ENCODE measurements around the gene ZNF891.
A peak's percentile ranks its signal among the peaks of the same experiment; 100 is the strongest.

The ZNF891 gene
- 15.6 to 31.8 reads per million in 2 donors for total RNA-seq

DNA sequence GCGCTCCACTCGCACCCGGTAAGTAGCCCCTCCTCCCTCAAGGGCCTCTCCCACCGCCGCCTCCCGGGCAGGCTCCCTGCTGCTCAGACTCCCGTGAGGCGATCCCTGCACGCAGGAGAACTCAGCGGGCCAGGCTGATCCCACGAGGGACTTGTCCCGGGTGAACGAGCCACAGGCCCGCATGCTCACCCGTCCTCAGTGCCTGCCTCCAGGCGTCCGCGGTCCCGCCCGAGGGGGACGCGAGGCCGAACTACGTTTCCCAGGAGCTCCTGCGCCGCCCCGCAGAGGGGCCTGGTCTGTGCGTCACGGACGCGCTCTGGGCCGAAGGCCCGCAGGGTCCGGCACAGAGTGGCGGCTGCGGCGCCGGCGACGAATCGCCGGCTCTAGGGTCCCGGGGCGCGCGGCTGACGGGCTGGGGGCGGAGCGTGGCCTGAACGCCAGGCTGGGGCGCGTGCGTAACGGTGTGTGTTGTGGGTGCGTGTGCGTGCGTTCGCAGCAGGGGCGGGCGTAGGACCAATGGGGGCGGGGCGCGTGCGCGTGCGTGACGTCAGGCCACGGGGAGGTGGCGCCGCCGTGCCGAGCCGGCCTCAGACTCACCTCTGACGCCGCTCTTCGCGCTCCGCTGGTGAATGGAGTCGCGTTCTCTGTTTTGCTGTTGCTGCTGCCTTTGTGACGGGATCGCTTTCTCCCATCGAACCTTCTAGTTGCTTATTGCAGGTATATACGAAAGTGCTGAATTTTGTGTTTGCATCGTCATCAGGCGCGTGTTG lies at the start of gene ZNF891, which contains the start of gene ZNF10:
Gene ZNF891, minus strand, starts transcription at position 237 of the 770 bp plus-strand sequence. CDS start 8,356 bp downstream, outside the sequence.
Gene ZNF10, plus strand, starts transcription at position 590 of the 770 bp plus-strand sequence. CDS start 13,866 bp downstream, outside the sequence.
- peak; percentile 91 to 98 (median 94) for DNase-seq

DNA sequence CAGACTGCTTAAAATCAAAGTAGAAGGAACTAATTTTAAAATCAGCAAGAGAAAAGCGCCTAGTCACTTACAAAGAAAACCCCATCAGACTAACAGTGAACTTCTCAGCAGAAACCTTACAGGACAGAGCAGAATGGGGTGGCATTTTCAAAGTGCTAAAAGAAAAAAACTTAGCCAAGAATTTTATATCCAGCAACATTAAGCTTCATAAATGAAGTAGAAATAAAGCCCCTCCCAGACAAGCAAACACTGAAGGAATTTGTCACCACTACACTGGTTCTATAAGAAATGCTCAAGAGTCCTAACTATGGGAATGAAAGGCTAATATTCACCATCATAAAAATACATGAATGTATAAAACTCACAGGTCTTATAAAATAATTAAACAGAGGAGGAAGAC lies 44.8 kb upstream of the ZNF891 start:
- DNase-seq: no peak

DNA sequence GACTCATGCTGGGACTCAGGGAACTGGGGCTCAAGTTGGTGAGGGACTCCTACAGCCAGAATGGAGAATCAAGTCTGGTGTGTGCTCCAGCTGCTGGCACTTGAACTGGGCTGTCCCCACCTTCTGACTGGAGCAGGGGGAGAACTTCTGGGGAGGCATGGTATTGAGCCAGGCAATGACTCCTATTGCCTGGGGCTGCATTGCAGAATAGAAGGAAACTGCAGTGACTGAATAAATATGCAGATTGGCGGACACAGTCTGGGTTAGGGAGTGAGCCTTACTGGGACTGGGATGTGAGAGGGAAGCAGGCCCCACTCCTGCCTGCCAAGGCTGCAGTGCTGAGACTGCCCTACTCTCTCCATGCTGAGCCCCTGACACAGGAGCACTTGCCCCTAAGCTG lies 42.4 kb upstream of the ZNF891 start:
- DNase-seq: no peak

DNA sequence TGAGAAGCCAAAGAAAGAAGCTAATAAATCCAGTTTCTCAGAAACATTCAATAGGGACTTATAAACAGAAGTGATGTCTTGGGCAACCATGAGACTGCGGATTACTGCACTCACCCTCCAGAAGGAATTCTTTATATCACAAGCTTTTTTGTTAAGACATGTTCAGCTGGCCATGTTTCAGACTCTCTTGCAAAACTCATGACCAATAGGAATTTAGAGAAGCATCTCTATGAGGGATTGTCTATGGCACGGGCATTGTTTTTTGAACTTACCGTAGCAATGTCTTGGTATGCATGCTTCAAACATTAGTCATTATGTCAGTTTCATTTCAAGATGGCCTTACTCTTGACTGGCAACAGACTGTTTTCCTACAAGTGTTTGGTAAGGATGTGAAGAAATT lies 35.7 kb upstream of the ZNF891 start:
- DNase-seq: no peak

DNA sequence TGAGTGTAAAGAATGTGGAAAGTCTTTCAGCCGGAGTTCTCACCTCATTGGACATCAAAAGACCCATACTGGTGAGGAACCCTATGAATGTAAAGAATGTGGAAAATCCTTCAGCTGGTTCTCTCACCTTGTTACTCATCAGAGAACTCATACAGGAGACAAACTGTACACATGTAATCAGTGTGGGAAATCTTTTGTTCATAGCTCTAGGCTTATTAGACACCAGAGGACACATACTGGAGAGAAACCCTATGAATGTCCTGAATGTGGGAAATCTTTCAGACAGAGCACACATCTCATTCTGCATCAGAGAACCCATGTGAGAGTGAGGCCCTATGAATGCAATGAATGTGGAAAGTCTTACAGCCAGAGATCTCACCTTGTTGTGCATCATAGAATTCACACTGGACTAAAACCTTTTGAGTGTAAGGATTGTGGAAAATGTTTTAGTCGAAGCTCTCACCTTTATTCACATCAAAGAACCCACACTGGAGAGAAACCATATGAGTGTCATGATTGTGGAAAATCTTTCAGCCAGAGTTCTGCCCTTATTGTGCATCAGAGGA lies 26.1 kb upstream of the ZNF891 start:
- no peak for DNase-seq

DNA sequence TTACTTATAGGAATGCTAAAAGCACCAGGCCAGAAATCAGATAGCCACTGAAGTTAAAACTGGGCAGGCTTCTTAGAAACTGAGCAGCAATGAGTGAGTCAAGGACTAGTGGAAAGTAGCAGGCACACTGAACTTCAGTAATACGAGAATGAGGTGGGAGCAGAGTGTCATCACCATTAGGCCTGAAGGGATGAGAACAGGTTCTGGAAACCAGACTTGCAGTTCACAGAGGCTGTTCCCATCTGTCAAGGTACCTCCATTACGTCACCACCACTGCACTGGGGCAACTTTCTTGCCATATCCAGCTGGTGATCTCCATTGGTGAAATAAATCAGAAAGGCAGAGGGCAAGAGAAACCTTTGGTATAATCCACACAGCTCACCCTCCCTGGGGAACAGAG lies 15.9 kb upstream of the ZNF891 start:
- no peak for DNase-seq

DNA sequence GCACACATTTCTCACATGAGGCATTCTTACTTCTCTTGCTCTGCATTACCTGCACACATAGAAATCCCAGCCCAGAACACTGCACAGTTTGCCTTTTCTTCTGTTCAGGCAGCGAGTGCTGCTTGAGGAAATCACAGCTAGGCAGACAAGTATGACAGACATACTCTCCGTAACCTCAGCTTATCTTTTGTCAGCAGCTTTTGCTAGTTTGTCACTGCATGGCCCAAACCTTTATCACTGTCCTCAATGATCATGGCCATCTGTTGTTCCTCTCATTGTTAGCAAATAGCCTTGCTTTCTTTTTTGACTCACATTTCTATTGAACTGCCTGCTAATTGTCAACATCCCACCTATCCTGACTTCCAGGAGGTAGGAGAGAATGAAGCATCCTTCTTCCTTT lies 5.7 kb upstream of the ZNF891 start:
- no peak for DNase-seq

DNA sequence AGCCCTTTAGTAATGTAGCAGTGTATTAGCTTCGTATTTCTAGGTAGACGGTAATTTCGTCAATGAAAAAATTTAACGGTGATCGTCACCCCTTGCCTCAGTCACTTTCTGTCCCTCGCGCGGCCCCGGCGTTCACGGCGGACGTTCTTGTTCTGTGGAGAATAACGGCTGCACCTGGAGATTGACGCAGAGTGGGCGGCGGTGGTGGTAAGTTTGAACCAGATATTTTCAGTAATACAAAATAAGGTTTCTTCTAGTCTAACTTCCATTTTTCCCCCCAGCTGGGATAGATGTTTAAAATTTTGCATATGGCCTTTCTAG lies 694 bp upstream of the ZNF891 start:
- DNase-seq: peak in 2 of 5 experiments; percentile 14 to 43

DNA sequence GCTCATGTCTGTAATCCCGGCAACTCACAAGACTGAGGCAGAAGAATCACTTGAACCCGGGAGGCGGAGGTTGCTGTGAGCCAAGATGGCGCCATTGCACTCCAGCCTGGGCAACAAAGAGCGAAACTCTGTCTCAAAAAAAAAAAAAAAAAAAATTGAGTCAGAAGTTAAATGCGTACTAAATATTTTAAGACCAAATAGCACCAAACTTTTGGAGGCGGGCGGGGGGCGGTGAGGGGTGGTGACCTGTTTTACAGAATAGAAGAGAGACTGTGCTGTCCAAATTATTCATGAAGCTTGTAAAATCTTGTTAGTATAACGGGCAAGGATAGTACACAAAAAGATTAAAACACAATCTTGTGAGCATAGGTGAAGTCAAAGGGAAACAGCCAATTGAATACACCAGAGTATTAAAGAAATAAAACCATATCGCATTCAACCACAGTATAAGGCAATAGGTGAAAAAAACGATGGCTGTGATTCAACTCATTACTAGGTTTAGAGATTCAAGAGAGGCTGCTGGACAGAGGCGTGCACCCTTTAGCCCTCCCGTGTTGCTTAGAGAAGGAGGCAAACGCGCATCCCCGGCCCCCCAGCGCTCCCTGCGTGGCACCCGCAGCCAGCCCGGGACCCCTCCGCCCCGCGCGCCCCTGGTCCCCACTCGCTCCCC lies 571 bp downstream of the ZNF891 start:
- no peak for DNase-seq

DNA sequence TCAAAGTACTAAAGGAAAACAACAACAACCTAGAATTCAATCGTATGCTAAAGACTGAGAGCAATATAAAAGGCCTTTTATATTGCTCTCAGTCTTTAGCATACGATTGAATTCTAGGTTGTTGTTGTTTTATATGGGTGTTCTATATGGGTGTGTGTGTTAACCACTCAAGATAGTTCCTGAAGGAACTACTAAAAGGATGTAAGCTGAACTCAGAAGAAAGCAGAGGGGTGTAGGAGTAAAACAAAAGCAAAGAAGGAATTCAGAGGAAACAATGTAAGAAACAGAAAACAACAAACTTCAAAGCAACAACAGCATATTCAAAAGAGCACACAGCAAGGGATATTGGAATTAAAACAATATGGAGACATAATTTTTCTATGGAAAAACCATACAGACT lies 5.4 kb downstream of the ZNF891 start:
- no peak for DNase-seq

DNA sequence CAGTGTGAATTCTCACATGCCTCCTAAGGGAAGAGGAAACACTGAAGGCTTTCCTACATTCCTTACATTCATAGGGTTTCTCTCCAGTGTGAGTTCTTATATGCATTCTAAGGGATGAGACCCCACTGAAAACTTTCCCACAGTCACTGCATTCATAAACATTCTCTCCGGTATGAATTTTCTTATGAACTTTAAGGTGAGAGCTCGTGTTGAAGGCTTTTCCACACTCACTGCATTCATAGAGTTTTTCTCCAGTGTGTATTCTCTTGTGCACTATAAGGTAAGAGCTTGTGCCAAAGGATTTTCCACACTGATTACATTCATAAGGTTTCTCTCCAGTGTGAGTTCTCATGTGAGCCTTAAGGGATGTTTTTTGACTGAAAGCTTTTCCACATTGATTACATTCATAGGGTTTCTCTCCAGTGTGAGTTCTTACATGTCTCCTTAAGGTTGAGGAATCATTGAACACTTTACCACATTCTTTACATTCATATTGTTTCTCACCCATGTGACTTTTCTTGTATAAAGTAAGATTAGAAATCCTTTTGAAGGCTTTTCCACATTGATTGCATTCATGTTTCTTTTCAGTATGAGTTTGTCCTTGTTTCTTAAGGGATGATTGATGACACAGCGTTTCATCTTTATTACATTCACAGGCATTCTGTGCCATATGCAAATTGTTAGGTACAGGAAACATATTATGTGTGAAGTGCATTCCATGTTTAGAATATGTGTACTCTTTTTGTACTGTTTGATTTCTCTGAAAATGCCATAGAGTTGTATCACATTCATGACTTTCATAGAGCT lies 9.5 kb downstream of the ZNF891 start:
- DNase-seq: no peak

DNA sequence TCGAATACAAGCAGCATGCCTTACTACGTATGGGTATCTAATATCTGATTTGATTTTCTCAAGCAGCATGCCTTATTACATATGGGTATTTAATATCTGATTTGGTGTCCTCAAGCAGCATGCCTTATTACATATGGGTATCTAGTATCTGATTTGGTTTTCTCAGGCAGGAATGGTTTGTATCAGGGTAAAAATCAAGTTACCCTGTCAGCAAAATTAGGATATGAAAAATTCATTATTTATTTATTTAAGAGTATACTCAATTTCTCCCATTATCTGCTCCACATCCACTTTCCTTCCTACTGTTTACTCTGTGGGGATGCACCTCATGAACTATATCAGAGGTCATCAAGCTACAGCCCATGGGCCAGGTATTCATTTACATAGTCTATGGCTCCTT lies 21.9 kb downstream of the ZNF891 start:
- DNase-seq: no peak

DNA sequence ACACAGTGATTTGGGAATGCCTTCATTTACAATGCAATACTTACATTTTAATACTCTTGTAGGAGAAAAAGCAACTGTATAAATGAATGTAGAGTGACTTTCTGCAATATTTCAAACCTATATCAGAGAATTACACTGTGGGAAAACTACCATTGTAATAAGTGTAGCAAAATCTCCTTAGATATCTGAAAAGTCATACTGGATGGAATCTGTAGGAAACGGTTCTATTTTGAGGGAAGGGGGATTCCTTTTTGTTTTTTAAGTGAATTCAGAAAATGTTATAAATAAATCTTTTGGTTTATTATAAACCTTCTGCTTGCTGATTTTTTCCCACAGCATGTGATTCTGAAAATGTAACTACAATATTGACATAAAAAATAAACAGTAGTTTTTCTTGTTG lies 23.0 kb downstream of the ZNF891 start:
- DNase-seq: no peak

DNA sequence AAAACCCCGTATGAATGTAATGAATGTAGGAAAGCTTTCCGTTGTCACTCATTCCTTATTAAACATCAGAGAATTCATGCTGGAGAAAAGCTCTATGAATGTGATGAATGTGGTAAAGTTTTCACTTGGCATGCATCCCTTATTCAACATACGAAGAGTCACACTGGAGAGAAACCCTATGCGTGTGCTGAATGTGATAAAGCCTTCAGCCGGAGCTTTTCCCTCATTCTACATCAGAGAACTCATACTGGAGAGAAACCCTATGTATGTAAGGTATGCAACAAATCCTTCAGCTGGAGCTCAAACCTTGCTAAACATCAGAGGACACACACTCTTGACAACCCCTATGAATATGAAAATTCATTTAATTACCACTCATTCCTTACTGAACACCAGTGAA lies 23.8 kb downstream of the ZNF891 start:
- DNase-seq: peak in 1 of 5 experiments; percentile 4

DNA sequence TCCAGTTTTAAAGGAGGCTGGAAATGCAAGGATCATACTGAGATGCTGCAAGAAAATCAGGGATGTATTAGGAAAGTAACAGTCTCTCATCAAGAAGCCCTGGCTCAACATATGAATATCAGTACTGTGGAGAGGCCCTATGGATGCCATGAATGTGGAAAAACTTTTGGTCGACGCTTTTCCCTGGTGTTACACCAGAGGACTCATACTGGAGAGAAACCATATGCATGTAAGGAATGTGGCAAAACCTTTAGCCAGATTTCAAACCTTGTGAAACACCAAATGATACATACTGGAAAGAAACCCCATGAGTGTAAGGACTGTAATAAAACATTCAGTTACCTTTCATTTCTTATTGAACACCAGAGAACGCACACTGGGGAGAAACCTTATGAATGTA lies 24.5 kb downstream of the ZNF891 start:
- no peak for DNase-seq

DNA sequence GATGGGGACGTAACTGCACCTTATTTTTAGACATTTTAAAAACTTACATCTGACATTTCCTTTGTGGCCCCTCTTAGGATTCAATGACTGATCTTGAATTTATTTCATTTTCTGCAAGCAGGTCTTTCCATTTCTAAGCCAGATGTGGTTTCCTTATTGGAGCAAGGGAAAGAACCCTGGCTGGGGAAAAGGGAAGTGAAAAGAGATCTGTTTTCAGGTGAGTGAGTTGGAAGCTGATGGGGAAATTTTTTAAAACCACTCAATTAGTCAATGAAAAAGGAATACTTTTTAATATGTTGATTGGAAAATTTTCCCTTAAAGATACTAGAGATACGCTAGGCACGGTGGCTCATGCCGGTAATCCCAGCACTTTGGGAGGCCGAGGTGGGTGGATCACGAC lies 46.7 kb downstream of the ZNF891 start:
- no peak for DNase-seq

DNA sequence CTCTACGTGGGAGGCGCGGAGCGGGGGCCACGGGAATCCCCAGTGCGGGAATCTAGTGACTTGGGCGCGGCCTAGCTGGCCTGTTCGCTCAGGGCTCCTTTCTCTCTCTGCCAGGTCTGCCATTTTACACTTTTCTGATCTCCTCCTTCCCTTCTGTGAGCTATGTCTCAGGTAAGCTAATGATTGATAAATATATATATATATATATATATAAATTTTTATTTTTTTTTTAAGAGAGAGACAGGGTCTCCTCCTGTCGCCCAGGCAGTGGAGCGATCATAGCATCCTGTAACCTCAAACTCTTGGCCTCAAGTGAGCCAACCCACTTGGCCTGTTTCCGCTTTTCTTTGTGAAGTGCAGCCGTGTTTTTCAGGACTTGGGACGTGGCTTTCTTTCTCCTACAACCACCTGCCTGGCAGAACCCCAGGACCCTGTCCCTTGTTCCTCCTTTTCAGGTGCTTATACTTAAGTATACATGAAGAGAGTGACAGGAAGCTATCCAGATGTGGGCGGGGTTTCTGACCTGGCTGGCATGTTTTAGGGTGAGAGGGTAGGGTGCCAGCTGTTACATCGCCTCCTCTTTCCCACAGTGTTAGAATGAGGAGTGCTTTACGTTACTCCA lies 48.8 kb downstream of the ZNF891 start:
- DNase-seq: no peak

DNA sequence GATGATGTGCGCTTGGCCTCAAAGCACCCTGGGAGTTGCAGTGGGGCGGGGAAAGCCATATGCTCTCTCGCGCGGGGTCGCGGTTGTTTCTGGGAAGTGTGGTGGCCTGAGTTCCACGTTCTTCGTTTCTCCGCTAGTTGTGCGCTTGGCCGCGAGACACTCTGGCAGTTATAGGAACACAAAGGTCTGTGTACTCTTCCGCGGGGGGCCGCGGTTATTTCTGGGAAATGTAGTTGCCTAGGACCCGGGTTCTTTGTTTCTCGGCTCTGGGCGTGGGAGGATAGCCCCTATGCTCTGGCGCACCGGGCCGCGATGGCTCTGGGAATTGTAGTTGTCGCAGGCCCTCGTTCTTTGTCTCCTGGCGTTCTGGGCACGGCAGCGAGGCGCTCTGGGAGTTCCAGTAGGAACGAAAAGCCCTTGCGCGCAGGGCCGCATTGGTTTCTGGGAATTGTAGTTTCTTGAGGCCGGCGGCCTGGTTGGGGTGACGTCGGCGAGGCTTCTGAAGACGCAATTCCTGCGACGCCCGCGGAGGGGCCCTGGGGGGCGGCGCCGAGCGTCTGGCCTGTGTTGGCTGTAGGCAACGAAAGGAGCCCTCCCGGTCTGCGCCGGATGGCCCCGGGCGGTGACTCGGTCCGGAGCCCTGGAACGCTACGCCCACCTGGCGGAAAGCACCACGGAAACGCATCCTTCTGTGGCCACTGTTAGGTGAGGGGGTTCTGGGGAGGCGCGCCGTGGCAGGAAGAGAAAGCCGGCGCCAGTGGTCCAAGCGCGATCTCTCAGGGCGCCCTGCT lies 49.5 kb downstream of the ZNF891 start, which contains the start of gene ZNF140:
Gene ZNF140, plus strand, starts transcription at position 556 of the 791 bp plus-strand sequence. CDS start 398 bp downstream, outside the sequence.
- DNase-seq: peak; percentile 85 to 98 (median 93)

DNA sequence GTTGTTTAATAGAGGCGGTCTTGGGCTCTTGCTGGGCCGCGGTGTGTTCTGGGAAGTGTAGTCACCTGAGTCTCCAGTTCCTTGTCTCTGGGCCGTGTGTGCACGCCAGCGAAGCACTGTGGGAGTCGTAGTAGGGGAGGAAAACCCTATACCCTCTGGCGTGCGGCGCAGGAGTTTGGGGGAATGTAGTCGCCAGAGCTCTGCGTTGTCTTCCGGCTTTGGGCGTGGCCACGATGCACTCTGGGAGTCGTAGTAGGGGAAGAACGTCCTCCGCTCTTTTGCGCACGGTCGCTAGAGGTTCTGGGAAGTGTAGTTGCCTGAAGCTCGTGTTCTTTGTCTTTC lies 50.1 kb downstream of the ZNF891 start:
- DNase-seq: peak; percentile 83 to 100 (median 95)

DNA sequence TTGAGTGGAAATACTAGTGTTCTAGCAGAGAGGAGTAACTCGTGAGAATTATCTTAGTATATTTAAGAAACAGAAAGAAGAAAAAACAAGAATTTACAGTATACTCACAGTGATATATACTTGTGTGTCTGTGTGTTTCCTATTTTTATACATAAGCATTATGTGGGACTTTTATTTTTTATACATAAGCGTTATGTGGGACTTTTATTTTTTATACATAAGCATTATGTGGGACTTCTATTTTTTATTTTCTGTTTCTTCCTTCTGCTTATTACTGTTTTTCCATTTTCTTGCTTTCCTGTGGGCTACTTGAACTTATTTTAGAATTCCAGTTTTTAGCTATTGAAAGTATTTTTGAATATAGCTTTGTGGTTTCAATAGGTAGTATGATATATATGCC lies 56.2 kb downstream of the ZNF891 start:
- no peak for DNase-seq

DNA sequence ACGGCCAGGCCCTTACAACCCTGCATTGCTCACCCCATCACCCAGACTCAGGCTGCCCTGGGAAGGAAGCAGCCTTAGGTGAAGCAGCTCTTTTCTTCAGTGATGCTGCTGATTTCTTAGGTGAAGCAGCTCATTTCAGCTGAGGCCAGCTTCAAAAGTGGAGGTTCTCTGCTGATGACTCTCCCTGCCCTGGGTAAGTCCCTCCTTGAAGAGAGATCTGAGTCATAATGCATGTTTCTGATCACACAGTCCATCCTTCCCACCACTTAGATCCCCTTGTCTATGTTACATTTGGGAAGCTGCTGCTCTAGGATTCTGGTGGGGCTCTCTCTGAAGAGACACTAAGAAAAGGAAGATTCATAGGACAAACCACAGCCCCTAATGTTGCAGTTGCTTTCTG lies 66.5 kb downstream of the ZNF891 start:
- no peak for DNase-seq

DNA sequence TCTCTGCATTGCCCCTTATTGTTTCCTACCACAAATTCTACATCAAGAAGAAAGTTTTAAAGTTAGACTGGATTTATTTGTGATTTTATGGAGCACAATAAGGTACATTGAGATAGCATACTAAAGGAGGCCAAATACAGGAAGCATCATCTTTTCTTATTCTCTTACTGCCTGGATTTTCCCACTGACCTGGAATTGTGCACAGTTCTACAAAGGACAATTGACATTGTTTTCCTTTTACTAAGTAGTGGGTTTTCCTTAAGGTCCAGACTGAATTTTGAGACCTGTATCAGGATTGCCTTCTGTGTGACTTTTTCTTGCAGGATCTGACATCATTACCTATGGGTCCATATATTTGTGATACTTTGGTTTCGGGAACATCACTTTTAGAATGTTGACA lies 68.1 kb downstream of the ZNF891 start:
- no peak for DNase-seq
